ENCODE results near the gene DENND1A. TPM values are rescaled to one million over a fixed set of nuclear protein-coding genes. Genes with fewer than 3 reads are reported as not detected.

Gene DENND1A
- total RNA-seq, 2 donors from 2014 or later = 18.9 to 26.8 TPM

- 55% methylated on average over 7 of the region's 7 CpGs for WGBS
- Histone ChIP-seq H3K4me3 (no peak overlapping the region), H3K9me3 (no peaks in the 10 kb centered on the region), H3K4me1 (replicated peaks) (no peaks in the 10 kb centered on the region), H3K27me3 (replicated peaks; ENCODE audit: insufficient read depth) (no peaks in the 10 kb centered on the region), H3K27ac (peak overlapping the region in 1 of 2 donors; percentile 13), H3K36me3 (no peaks in the 10 kb centered on the region)
- intact Hi-C loops (cut with DNase I) = no loop called here
- no peak for DNase-seq (ENCODE audit: low spot score)
- no peak for TF ChIP-seq POLR2AphosphoS5 (IDR thresholded peaks at IDR 0.05)
- TF ChIP-seq, protein P1, sequence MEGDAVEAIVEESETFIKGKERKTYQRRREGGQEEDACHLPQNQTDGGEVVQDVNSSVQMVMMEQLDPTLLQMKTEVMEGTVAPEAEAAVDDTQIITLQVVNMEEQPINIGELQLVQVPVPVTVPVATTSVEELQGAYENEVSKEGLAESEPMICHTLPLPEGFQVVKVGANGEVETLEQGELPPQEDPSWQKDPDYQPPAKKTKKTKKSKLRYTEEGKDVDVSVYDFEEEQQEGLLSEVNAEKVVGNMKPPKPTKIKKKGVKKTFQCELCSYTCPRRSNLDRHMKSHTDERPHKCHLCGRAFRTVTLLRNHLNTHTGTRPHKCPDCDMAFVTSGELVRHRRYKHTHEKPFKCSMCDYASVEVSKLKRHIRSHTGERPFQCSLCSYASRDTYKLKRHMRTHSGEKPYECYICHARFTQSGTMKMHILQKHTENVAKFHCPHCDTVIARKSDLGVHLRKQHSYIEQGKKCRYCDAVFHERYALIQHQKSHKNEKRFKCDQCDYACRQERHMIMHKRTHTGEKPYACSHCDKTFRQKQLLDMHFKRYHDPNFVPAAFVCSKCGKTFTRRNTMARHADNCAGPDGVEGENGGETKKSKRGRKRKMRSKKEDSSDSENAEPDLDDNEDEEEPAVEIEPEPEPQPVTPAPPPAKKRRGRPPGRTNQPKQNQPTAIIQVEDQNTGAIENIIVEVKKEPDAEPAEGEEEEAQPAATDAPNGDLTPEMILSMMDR (IDR thresholded peaks at IDR 0.05) = no peak
- TF ChIP-seq POLR2A (IDR thresholded peaks at IDR 0.05) = no peak
Observed at GRCh38 chr9:123505496-123505895, 424.4 kb downstream of the DENND1A start.

GRCh38 chr9:123500336-123500735 is 429.6 kb downstream of the DENND1A start:
- no peaks in the 10 kb centered on the region for H3K9me3 ChIP-seq
- no peak overlapping the region for H3K4me3 ChIP-seq
- intact Hi-C loops (cut with DNase I) = no loop called here
- WGBS = 65% methylated on average over 3 of the region's 3 CpGs
- no peak for DNase-seq (ENCODE audit: low spot score)
- H3K4me1 ChIP-seq (replicated peaks) = no peaks in the 10 kb centered on the region
- H3K27ac ChIP-seq = no peak overlapping the region
- H3K27me3 ChIP-seq (replicated peaks; ENCODE audit: insufficient read depth) = no peaks in the 10 kb centered on the region
- H3K36me3 ChIP-seq = no peaks in the 10 kb centered on the region
- TF ChIP-seq POLR2AphosphoS5 (IDR thresholded peaks at IDR 0.05) (no peak), POLR2A (IDR thresholded peaks at IDR 0.05) (no peak)
- TF ChIP-seq, protein P1 (IDR thresholded peaks at IDR 0.05) = no peak

DNA sequence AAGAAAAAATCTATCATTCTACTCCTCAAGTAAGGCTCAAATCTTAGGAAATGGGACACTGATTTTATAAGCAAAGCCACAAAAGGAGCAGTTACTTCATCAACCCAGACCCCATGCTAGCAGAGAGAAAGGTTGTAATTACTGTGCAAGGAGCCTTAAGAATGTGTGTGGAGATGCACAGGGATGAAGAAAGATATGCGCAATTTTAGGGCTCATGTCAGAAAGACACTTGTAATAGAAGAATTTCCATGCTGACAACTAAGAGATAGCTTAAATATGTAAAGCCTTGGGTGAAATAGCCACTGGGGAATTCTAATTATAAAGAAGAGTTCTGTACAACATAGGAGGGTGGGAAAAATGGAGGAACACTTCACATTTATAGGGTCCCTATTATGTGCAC is 432.1 kb downstream of the DENND1A start:
- H3K27ac ChIP-seq = no peak overlapping the region
- no peaks in the 10 kb centered on the region for H3K27me3 ChIP-seq (replicated peaks; ENCODE audit: insufficient read depth)
- H3K4me1 ChIP-seq (replicated peaks) = no peaks in the 10 kb centered on the region
- intact Hi-C loops (cut with DNase I) = no loop called here
- no peaks in the 10 kb centered on the region for H3K36me3 ChIP-seq
- H3K9me3 ChIP-seq = no peaks in the 10 kb centered on the region
- 96% methylated on average over 1 of the region's 1 CpG for WGBS
- TF ChIP-seq, protein P1 (IDR thresholded peaks at IDR 0.05) = no peak
- no peak for TF ChIP-seq POLR2AphosphoS5 (IDR thresholded peaks at IDR 0.05)
- no peak for TF ChIP-seq POLR2A (IDR thresholded peaks at IDR 0.05)
- no peak for DNase-seq (ENCODE audit: low spot score)
- no peak overlapping the region for H3K4me3 ChIP-seq

GRCh38 chr9:123495731-123496130 is 434.2 kb downstream of the DENND1A start:
- intact Hi-C loops (cut with DNase I) = no loop called here
- Histone ChIP-seq H3K27me3 (replicated peaks; ENCODE audit: insufficient read depth) (no peaks in the 10 kb centered on the region), H3K4me1 (replicated peaks) (no peaks in the 10 kb centered on the region), H3K9me3 (no peaks in the 10 kb centered on the region), H3K27ac (no peak overlapping the region), H3K36me3 (no peaks in the 10 kb centered on the region), H3K4me3 (no peak overlapping the region)
- WGBS = 96% methylated on average over 7 of the region's 7 CpGs
- no peak for DNase-seq (ENCODE audit: low spot score)
- TF ChIP-seq POLR2AphosphoS5 (IDR thresholded peaks at IDR 0.05) = no peak
- TF ChIP-seq, protein P1 (IDR thresholded peaks at IDR 0.05) = no peak
- TF ChIP-seq POLR2A (IDR thresholded peaks at IDR 0.05) = no peak

DNA sequence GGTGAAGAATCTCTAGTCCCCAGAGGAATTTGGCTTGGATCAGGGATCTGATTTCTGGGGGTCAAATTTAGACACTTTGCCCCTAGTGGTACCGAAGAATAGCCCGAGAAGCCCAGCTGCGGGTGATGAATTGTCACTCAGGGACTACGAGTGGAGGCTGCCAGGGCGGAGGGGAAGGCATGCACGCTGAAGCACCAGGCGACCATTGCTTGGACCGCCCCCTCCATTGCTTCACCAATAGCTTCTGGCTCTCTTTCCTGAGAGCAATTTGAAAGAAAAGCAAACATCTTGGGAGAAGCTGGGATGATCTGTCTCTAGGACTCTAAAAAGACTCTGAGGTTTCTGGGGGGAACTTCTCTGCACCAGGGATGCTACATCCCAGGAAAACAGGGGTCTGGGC is 436.3 kb downstream of the DENND1A start:
- no peaks in the 10 kb centered on the region for H3K4me1 ChIP-seq (replicated peaks)
- no peaks in the 10 kb centered on the region for H3K36me3 ChIP-seq
- TF ChIP-seq POLR2AphosphoS5 (IDR thresholded peaks at IDR 0.05) (no peak), POLR2A (IDR thresholded peaks at IDR 0.05) (no peak)
- TF ChIP-seq, protein P1 (IDR thresholded peaks at IDR 0.05) = no peak
- H3K9me3 ChIP-seq = no peaks in the 10 kb centered on the region
- intact Hi-C loops (cut with DNase I) = no loop called here
- H3K27ac ChIP-seq = no peak overlapping the region
- no peak overlapping the region for H3K4me3 ChIP-seq
- no peaks in the 10 kb centered on the region for H3K27me3 ChIP-seq (replicated peaks; ENCODE audit: insufficient read depth)
- DNase-seq (ENCODE audit: low spot score) = no peak
- WGBS = 78% methylated on average over 8 of the region's 8 CpGs
